Spleen (tissue), 11 donors: ENCODE measurements around the gene C4B. TPM values are rescaled to one million over a fixed set of nuclear protein-coding genes. Genes with fewer than 3 reads are reported as not detected.
A peak's percentile ranks its signal among the peaks of the same experiment; 100 is the strongest.

Source experiments
- DNase-seq: peaks from one replicate; pipeline ENCODE4 v3.0.0-alpha.2; 2020
- H3K27ac ChIP-seq, 8 donors: fragments of 200-600 bp; sonication (generic) in 7 of 8; 1 replicate in 4 of 8; 2 replicates in 4 of 8; pipeline versions ENCODE4 v1.5.0 to v1.8.0; 2016 to 2021; ENCODE audit warnings: inconsistent platforms in 4 of 8, mild to moderate bottlenecking in 4 of 8, moderate library complexity in 1 of 8
- H3K27me3 ChIP-seq, 7 donors: fragments of 200-600 bp; sonication (generic) in 6 of 7; replicated peaks in 1 of 7; 1 replicate in 4 of 7; 2 replicates in 3 of 7; pipeline versions ENCODE4 v1.5.0 to v1.8.0; 2016 to 2021; ENCODE audit warnings: inconsistent platforms in 3 of 7, mild to moderate bottlenecking in 1 of 7
- H3K36me3 ChIP-seq, 6 donors: fragments of 200-600 bp; sonication (generic) in 5 of 6; 1 replicate in 4 of 6; 2 replicates in 2 of 6; pipeline versions ENCODE4 v1.5.0 to v1.8.0; 2016 to 2021; ENCODE audit warnings: inconsistent platforms in 2 of 6
- H3K4me1 ChIP-seq, 6 donors: fragments of 200-600 bp; sonication (generic) in 5 of 6; 1 replicate in 3 of 6; 2 replicates in 3 of 6; pipeline versions ENCODE4 v1.5.0 to v1.8.0; 2016 to 2021; ENCODE audit warnings: inconsistent platforms in 3 of 6
- H3K4me3 ChIP-seq, 8 donors: fragments of 200-600 bp; sonication (generic) in 7 of 8; 1 replicate in 4 of 8; 2 replicates in 4 of 8; pipeline versions ENCODE4 v1.5.0 to v1.8.0; 2016 to 2021; ENCODE audit warnings: inconsistent platforms in 4 of 8, mild to moderate bottlenecking in 4 of 8, moderate library complexity in 2 of 8
- H3K9me3 ChIP-seq, 8 donors: fragments of 200-600 bp; sonication (generic) in 7 of 8; 1 replicate in 4 of 8; 2 replicates in 4 of 8; pipeline versions ENCODE4 v1.5.0 to v1.8.0; 2016 to 2021; ENCODE audit warnings: inconsistent platforms in 4 of 8
- CTCF ChIP-seq, 11 experiments: fragments of 200-600 bp in 7 of 11; fragments of 450-650 bp in 4 of 11; sonication (generic) in 4 of 11; IDR thresholded peaks in 8 of 11; conservative IDR thresholded peaks in 3 of 11; 1 replicate in 7 of 11; 2 replicates in 4 of 11; pipeline versions ENCODE4 v1.4.0 to v1.8.0; 2016 to 2021; ENCODE audit warnings: antibody characterized with exemption in 11 of 11, inconsistent platforms in 4 of 11, mild to moderate bottlenecking in 1 of 11
- POLR2A ChIP-seq, 3 donors: fragments of 450-650 bp; IDR thresholded peaks; one replicate each; pipeline ENCODE4 v1.5.1; 2017; ENCODE audit warnings: antibody characterized with exemption in 3 of 3, mild to moderate bottlenecking in 1 of 3
- POLR2AphosphoS5 ChIP-seq, 3 donors: sonication (generic); formaldehyde crosslinking; IDR thresholded peaks; one replicate each; pipeline ENCODE4 v1.5.1; 2017; ENCODE audit warnings: antibody characterized with exemption in 3 of 3
- WGBS, 5 donors: extraction: QIAGEN DNeasy Blood & Tissue Kit in 3 of 5; methylation state at CpG; one replicate each; pipeline versions ENCODE4 v1.1.5 to v1.1.7; 2013 to 2018; 5-methylcytosine and 5-hydroxymethylcytosine counted together
- intact Hi-C: fragments of 100-400 bp; cut with DNase I; formaldehyde crosslinking; loops from one replicate; pipeline ENCODE4 v1.15.0; 2023; ENCODE audit warnings: low total_unique reads
- polyA plus RNA-seq, 3 donors: library from polyadenylated mRNA; stranded (reverse); fragments of 200-250 nt; gene quantifications; one replicate each; pipeline ENCODE4 v1.2.1, GENCODE V29; 2013
- total RNA-seq, 7 donors: library from RNA; depleted of rRNA in 3 of 7; stranded (reverse); fragments of >200 nt in 3 of 7; fragmentation: NEBNext Ultra II Directional in 4 of 7; extraction: Animal tissue kit (Norgen Biotek cat#: 25700) in 4 of 7; gene quantifications; one replicate each; pipeline versions ENCODE4 v1.1.0 to v1.2.1, GENCODE V29; 2016 to 2021
- donor health status: healthy with polysubstance abuse.
- donor health status: DM: no; HTN: no; CAD: no; lungs with moderate emphysema.
- donor health status: DM: no; HTN: no; CAD: no.
- donor health status: Bipolar disorder and iron deficiency.
- donor health status: healthy.
- donor health status: DM: no; HTN: no; CAD: no.
- donor health status: DM: yes; HTN: yes; CAD: no.

The C4B gene
- total and polyA plus RNA-seq, 10 donors: 57.8 to 308 (median 103) TPM

- TF ChIP-seq POLR2A (IDR thresholded peaks at IDR 0.05) (no peak), POLR2AphosphoS5 (IDR thresholded peaks at IDR 0.05) (peak; percentile 23 to 62 (median 35)), CTCF (IDR thresholded peaks at IDR 0.05 in 8 of 11, conservative IDR thresholded peaks at IDR 0.05 in 3 of 11) (no peak)
- Histone ChIP-seq H3K4me1 (peaks cover 2 to 38% (median 17%) of the 10 kb centered on the region in 6 donors), H3K27me3 (peaks cover 0 to 24% (median 3%) of the 10 kb centered on the region in 7 donors), H3K36me3 (peaks cover 0 to 56% (median 0%) of the 10 kb centered on the region in 6 donors), H3K27ac (peak overlapping the region in 7 of 8 donors; percentile 29 to 71 (median 65)), H3K4me3 (no peak overlapping the region), H3K9me3 (no peaks in the 10 kb centered on the region)
- intact Hi-C loops: no loop called here
- 54 to 78% (median 70%) methylated on average over 15 to 22 of the region's 22 CpGs for WGBS, 5 donors
- DNase-seq: no peak
Measured at GRCh38 chr6:32081168-32081990, 66.8 kb downstream of the C4B start.

- intact Hi-C loops: no loop called here
- H3K9me3 ChIP-seq: no peaks in the 10 kb centered on the region
- peak overlapping the region in 6 of 8 donors; percentile 51 to 71 (median 67) for H3K27ac ChIP-seq
- H3K27me3 ChIP-seq: peaks cover 0 to 35% (median 13%) of the 10 kb centered on the region in 7 donors
- H3K4me3 ChIP-seq: no peak overlapping the region
- TF ChIP-seq POLR2AphosphoS5 (IDR thresholded peaks at IDR 0.05) (no peak), POLR2A (IDR thresholded peaks at IDR 0.05) (no peak), CTCF (IDR thresholded peaks at IDR 0.05 in 8 of 11, conservative IDR thresholded peaks at IDR 0.05 in 3 of 11) (no peak)
- WGBS, 5 donors: 52 to 66% (median 62%) methylated on average over 6 of the region's 6 CpGs
- H3K36me3 ChIP-seq: peaks cover 0 to 49% (median 0%) of the 10 kb centered on the region in 6 donors
- peaks cover 12 to 46% (median 28%) of the 10 kb centered on the region in 6 donors for H3K4me1 ChIP-seq
- no peak for DNase-seq
Measured at GRCh38 chr6:32082478-32082877, 67.9 kb downstream of the C4B start.

- WGBS, 5 donors: 50 to 74% (median 64%) methylated on average over 9 of the region's 9 CpGs
- H3K4me3 ChIP-seq: no peak overlapping the region
- peak; percentile 80 for DNase-seq
- H3K27me3 ChIP-seq: peaks cover 0 to 39% (median 13%) of the 10 kb centered on the region in 7 donors
- peak overlapping the region in 5 of 8 donors; percentile 54 to 71 (median 69) for H3K27ac ChIP-seq
- TF ChIP-seq POLR2AphosphoS5 (IDR thresholded peaks at IDR 0.05) (peak; percentile 42 to 73 (median 59)), POLR2A (IDR thresholded peaks at IDR 0.05) (no peak), CTCF (IDR thresholded peaks at IDR 0.05 in 8 of 11, conservative IDR thresholded peaks at IDR 0.05 in 3 of 11) (no peak)
- peaks cover 0 to 47% (median 0%) of the 10 kb centered on the region in 6 donors for H3K36me3 ChIP-seq
- peaks cover 12 to 50% (median 33%) of the 10 kb centered on the region in 6 donors for H3K4me1 ChIP-seq
- H3K9me3 ChIP-seq: no peaks in the 10 kb centered on the region
- intact Hi-C loops: no loop called here
Measured at GRCh38 chr6:32082935-32083334, 68.3 kb downstream of the C4B start.
